ENCODE results near the gene SRRM3.
A peak's percentile ranks its signal among the peaks of the same experiment; 100 is the strongest.
"Not testable (repeated sequence)": the region's sequence is repeated elsewhere in the genome, so short reads cannot be mapped to it uniquely, and the experiment has no call there.

SRRM3 gene

DNA sequence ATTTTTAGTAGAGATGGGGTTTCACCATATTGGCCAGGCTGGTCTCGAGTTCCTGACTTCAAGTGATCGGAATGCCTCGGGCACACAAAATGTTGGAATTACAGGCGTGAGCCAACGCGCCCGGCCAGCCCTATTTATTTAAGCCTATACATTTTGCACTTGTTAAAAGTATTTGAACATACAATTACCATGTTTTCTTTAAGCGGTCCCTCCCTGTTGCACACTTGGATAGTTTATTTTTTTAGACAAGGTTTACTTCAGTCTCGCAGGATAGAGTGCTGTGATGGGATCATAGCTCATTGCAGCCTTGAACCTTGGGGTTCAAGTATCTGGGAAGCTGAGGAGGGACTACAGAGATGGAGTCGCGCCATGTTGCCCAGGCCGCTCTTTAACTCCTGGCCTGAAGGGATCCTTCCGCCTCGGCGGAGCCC lies 35.7 kb upstream of the SRRM3 start:
- Histone ChIP-seq H3K9ac (ENCODE audit: low read length) (peak overlapping the region; percentile 87), H3K4me1 (ENCODE audit: control insufficient read depth, insufficient read depth, low read length) (peaks cover 31% of the 10 kb centered on the region), H3K36me3 (ENCODE audit: control insufficient read depth, insufficient read depth, low read length) (no peaks in the 10 kb centered on the region), H3K27ac (ENCODE audit: low read depth, low read length) (peak overlapping the region; percentile 76), H3K9me3 (ENCODE audit: control insufficient read depth, insufficient read depth, low read depth, low read length) (no peaks in the 10 kb centered on the region), H3K27me3 (ENCODE audit: control insufficient read depth, insufficient read depth, low read length) (no peaks in the 10 kb centered on the region), H3K4me3 (ENCODE audit: low read depth, low read length) (peak overlapping the region; percentile 94)

- H3K36me3 ChIP-seq (ENCODE audit: control insufficient read depth, insufficient read depth, low read length), result no peaks in the 10 kb centered on the region
- H3K27ac ChIP-seq (ENCODE audit: low read depth, low read length), result peak overlapping the region; percentile 76
- H3K4me3 ChIP-seq (ENCODE audit: low read depth, low read length), result peak overlapping the region; percentile 94
- peak overlapping the region; percentile 87 for H3K9ac ChIP-seq (ENCODE audit: low read length)
- H3K4me1 ChIP-seq (ENCODE audit: control insufficient read depth, insufficient read depth, low read length), result peaks cover 31% of the 10 kb centered on the region
- H3K27me3 ChIP-seq (ENCODE audit: control insufficient read depth, insufficient read depth, low read length), result no peaks in the 10 kb centered on the region
- H3K9me3 ChIP-seq (ENCODE audit: control insufficient read depth, insufficient read depth, low read depth, low read length), result no peaks in the 10 kb centered on the region
Measured at GRCh38 chr7:76166404-76167255, 35.1 kb upstream of the SRRM3 start.

DNA sequence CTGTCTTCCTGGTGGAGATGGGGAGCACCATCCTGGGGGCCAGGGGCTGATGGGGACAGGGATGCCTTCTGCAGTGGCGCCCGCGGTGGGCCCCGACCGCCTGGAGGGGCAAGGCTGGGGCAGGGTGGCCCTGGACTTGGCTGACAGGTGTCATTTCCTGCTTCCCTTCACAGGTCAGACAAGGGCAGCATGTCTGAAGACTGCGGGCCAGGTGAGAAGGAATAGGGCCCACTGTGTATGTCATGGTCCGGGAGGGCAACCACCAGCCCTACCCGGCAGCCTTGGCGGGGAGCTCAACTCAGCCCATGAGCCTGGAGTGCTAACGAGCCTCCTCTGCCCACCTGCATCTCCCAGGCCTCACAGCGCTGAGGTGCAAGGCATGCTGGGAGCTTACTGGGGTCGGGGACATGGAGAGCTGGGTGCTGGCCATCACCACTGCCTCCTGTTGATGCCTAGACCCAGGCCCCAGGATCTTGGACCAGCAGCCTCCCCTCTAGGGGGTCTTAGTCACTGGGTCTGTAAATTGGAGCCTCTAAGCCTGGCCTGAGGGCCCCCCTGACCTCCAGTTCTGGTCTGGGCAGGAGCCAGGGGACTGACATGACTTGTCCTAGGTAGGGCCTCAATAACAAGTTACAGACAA lies 28.0 kb upstream of the SRRM3 start:
- Histone ChIP-seq H3K9ac (ENCODE audit: low read length) (no peak overlapping the region), H3K27ac (ENCODE audit: low read depth, low read length) (no peak overlapping the region), H3K27me3 (ENCODE audit: control insufficient read depth, insufficient read depth, low read length) (no peaks in the 10 kb centered on the region), H3K9me3 (ENCODE audit: control insufficient read depth, insufficient read depth, low read depth, low read length) (no peaks in the 10 kb centered on the region), H3K4me3 (ENCODE audit: low read depth, low read length) (no peak overlapping the region), H3K4me1 (ENCODE audit: control insufficient read depth, insufficient read depth, low read length) (no peaks in the 10 kb centered on the region), H3K36me3 (ENCODE audit: control insufficient read depth, insufficient read depth, low read length) (no peaks in the 10 kb centered on the region)

DNA sequence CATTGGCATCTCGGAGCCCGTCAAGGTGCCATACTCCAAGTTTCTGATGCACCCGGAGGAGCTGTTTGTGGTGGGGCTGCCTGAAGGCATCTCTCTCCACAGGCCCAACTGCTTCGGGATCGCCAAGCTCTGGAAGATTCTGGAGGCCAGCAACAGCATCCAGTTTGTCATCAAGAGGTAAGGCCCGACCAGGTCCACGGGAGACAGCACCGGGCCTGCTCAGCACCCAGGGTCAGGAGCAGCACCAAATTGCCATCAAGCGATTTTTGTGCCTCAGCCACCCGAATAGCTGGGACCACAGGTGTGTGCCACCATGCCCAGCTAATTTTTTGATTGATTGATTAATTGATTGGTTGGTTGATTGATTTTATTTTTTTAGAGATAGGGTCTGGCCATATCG lies 24.7 kb upstream of the SRRM3 start:
- H3K4me1 ChIP-seq (ENCODE audit: control insufficient read depth, insufficient read depth, low read length); H3K4me3 ChIP-seq (ENCODE audit: low read depth, low read length); H3K36me3 ChIP-seq (ENCODE audit: control insufficient read depth, insufficient read depth, low read length); H3K9me3 ChIP-seq (ENCODE audit: control insufficient read depth, insufficient read depth, low read depth, low read length); H3K27ac ChIP-seq (ENCODE audit: low read depth, low read length); H3K9ac ChIP-seq (ENCODE audit: low read length); H3K27me3 ChIP-seq (ENCODE audit: control insufficient read depth, insufficient read depth, low read length): not testable (repeated sequence)

- Histone ChIP-seq H3K27ac (ENCODE audit: low read depth, low read length) (no peak overlapping the region), H3K36me3 (ENCODE audit: control insufficient read depth, insufficient read depth, low read length) (no peaks in the 10 kb centered on the region), H3K9ac (ENCODE audit: low read length) (no peak overlapping the region), H3K9me3 (ENCODE audit: control insufficient read depth, insufficient read depth, low read depth, low read length) (no peaks in the 10 kb centered on the region), H3K4me1 (ENCODE audit: control insufficient read depth, insufficient read depth, low read length) (no peaks in the 10 kb centered on the region), H3K27me3 (ENCODE audit: control insufficient read depth, insufficient read depth, low read length) (no peaks in the 10 kb centered on the region), H3K4me3 (ENCODE audit: low read depth, low read length) (no peak overlapping the region)
Measured at GRCh38 chr7:76179686-76180085, 22.0 kb upstream of the SRRM3 start.

DNA sequence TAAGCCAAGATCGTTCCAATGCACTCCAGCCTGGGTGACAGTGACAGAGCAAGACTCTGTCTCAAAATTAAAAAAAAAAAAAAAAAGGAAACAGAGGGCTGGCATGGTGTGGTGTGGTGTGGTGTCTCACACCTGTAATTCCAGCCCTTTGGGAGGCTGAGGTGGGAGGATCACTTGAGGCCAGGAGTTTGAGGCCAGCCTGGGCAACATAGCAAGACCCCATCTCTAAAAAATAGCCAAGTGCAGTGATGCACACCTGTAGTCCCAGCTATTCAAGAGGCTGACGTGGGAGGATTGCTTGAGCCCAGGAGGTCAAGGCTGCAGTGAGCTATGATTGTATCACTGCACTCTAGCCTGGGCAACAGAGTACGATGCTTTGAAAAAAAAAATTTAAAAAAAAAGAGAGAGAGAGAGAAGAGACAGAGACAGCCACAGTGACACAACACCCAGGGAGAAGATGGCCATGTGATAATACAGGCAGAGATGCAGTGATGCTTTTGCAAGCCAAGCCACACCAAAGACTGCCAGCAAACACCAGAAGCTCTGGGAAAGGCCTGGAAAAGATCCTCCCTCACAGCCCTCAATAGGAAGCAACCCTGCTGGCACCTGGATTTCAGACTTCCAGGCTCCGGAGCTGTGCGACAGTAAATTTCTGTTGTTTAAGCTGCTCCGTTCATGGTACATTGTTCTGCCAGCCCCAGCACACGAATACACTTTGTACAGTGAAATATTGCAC lies 19.3 kb upstream of the SRRM3 start:
- no peaks in the 10 kb centered on the region for H3K27me3 ChIP-seq (ENCODE audit: control insufficient read depth, insufficient read depth, low read length)
- H3K9ac ChIP-seq (ENCODE audit: low read length), result no peak overlapping the region
- no peak overlapping the region for H3K4me3 ChIP-seq (ENCODE audit: low read depth, low read length)
- no peaks in the 10 kb centered on the region for H3K9me3 ChIP-seq (ENCODE audit: control insufficient read depth, insufficient read depth, low read depth, low read length)
- no peak overlapping the region for H3K27ac ChIP-seq (ENCODE audit: low read depth, low read length)
- H3K36me3 ChIP-seq (ENCODE audit: control insufficient read depth, insufficient read depth, low read length), result no peaks in the 10 kb centered on the region
- peaks cover 10% of the 10 kb centered on the region for H3K4me1 ChIP-seq (ENCODE audit: control insufficient read depth, insufficient read depth, low read length)

DNA sequence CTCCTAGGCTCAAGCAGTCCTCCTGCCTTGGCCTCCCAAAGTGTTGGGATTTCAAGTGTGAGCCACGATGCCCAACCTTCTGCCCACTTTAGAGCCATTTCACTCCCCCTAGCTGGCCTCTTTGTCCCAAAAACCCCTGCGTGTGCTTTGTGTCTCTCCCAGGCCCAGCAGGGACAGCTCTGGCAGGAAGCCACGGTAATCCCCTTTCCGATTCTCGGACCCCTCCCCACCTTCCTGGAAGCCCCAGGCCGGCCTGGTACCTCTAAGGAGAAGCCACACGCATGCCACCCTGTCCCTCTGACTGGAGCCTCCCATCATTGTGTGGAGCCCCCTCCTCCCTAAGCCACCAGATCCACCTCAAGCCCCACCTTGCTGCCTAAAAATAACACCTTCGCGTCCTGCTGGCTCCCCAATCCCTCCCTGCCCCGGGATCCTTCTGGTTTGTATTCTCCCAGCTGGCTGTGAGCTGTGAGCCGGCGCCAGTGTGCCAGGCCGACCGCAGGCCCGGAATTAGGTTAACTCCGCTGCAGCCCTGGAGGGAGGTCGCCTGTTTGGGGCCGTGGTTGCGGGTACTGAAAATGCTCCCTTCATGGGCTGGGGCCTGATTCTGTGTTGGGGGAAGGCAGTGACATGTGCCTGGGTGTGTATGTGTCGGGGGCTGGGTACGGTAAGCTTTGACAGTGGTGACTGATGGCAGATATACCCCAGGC lies 16.4 kb upstream of the SRRM3 start:
- Histone ChIP-seq H3K36me3 (ENCODE audit: control insufficient read depth, insufficient read depth, low read length) (no peaks in the 10 kb centered on the region), H3K4me3 (ENCODE audit: low read depth, low read length) (no peak overlapping the region), H3K9me3 (ENCODE audit: control insufficient read depth, insufficient read depth, low read depth, low read length) (no peaks in the 10 kb centered on the region), H3K27ac (ENCODE audit: low read depth, low read length) (no peak overlapping the region), H3K4me1 (ENCODE audit: control insufficient read depth, insufficient read depth, low read length) (peaks cover 10% of the 10 kb centered on the region), H3K9ac (ENCODE audit: low read length) (no peak overlapping the region), H3K27me3 (ENCODE audit: control insufficient read depth, insufficient read depth, low read length) (no peaks in the 10 kb centered on the region)

GRCh38 chr7:76187272-76187671 lies 14.4 kb upstream of the SRRM3 start:
- no peak overlapping the region for H3K27ac ChIP-seq (ENCODE audit: low read depth, low read length)
- H3K36me3 ChIP-seq (ENCODE audit: control insufficient read depth, insufficient read depth, low read length), result no peaks in the 10 kb centered on the region
- H3K4me3 ChIP-seq (ENCODE audit: low read depth, low read length), result no peak overlapping the region
- H3K27me3 ChIP-seq (ENCODE audit: control insufficient read depth, insufficient read depth, low read length), result no peaks in the 10 kb centered on the region
- H3K9ac ChIP-seq (ENCODE audit: low read length), result no peak overlapping the region
- H3K4me1 ChIP-seq (ENCODE audit: control insufficient read depth, insufficient read depth, low read length), result peaks cover 10% of the 10 kb centered on the region
- no peaks in the 10 kb centered on the region; the same call in 1 of the 2 replicates for H3K9me3 ChIP-seq (ENCODE audit: control insufficient read depth, insufficient read depth, low read depth, low read length)

- Histone ChIP-seq H3K4me3 (ENCODE audit: low read depth, low read length) (no peak overlapping the region), H3K27ac (ENCODE audit: low read depth, low read length) (no peak overlapping the region), H3K36me3 (ENCODE audit: control insufficient read depth, insufficient read depth, low read length) (no peaks in the 10 kb centered on the region), H3K9ac (ENCODE audit: low read length) (no peak overlapping the region), H3K27me3 (ENCODE audit: control insufficient read depth, insufficient read depth, low read length) (no peaks in the 10 kb centered on the region), H3K4me1 (ENCODE audit: control insufficient read depth, insufficient read depth, low read length) (peaks cover 19% of the 10 kb centered on the region), H3K9me3 (ENCODE audit: control insufficient read depth, insufficient read depth, low read depth, low read length) (no peaks in the 10 kb centered on the region; the same call in 1 of the 2 replicates)
Measured at GRCh38 chr7:76189276-76189675, 12.4 kb upstream of the SRRM3 start.

- Histone ChIP-seq H3K4me3 (ENCODE audit: low read depth, low read length) (no peak overlapping the region), H3K9ac (ENCODE audit: low read length) (no peak overlapping the region), H3K27me3 (ENCODE audit: control insufficient read depth, insufficient read depth, low read length) (no peaks in the 10 kb centered on the region), H3K36me3 (ENCODE audit: control insufficient read depth, insufficient read depth, low read length) (no peaks in the 10 kb centered on the region), H3K9me3 (ENCODE audit: control insufficient read depth, insufficient read depth, low read depth, low read length) (no peaks in the 10 kb centered on the region; the same call in 1 of the 2 replicates), H3K27ac (ENCODE audit: low read depth, low read length) (no peak overlapping the region), H3K4me1 (ENCODE audit: control insufficient read depth, insufficient read depth, low read length) (peaks cover 9% of the 10 kb centered on the region)
Measured at GRCh38 chr7:76191783-76192240, 9.9 kb upstream of the SRRM3 start.
